Measurements from ENCODE around the gene YARS2.

Gene YARS2
- 25.6 to 29.8 reads per million in 2 donors for total RNA-seq

GRCh38 chr12:32755654-32756475 lies at the start of gene YARS2:
Gene YARS2 (minus strand): TSS chr12:32755897. CDS start chr12:32755874, 23 bp downstream.
- DNase-seq, result peak; percentile 20

GRCh38 chr12:32804301-32804700 lies 48.6 kb upstream of the YARS2 start:
- DNase-seq, result no peak

GRCh38 chr12:32801269-32801980 lies 45.7 kb upstream of the YARS2 start:
- DNase-seq, result no peak

- no peak for DNase-seq
Measured at GRCh38 chr12:32794281-32794680, 38.6 kb upstream of the YARS2 start.

- no peak for DNase-seq
Measured at GRCh38 chr12:32789916-32790315, 34.2 kb upstream of the YARS2 start.

GRCh38 chr12:32789446-32789845 lies 33.7 kb upstream of the YARS2 start:
- no peak for DNase-seq

- DNase-seq, result no peak
Measured at GRCh38 chr12:32788405-32788804, 32.7 kb upstream of the YARS2 start.

GRCh38 chr12:32785557-32785956 lies 29.9 kb upstream of the YARS2 start:
- no peak for DNase-seq

- no peak for DNase-seq
Measured at GRCh38 chr12:32783029-32783428, 27.3 kb upstream of the YARS2 start.

- no peak for DNase-seq
Measured at GRCh38 chr12:32780071-32780470, 24.4 kb upstream of the YARS2 start.

GRCh38 chr12:32777691-32778175 lies 22.0 kb upstream of the YARS2 start:
- DNase-seq, result no peak

GRCh38 chr12:32777159-32777558 lies 21.5 kb upstream of the YARS2 start:
- no peak for DNase-seq

- DNase-seq, result no peak
Measured at GRCh38 chr12:32776258-32776657, 20.6 kb upstream of the YARS2 start.

GRCh38 chr12:32773691-32774090 lies 18.0 kb upstream of the YARS2 start:
- DNase-seq, result no peak

- no peak for DNase-seq
Measured at GRCh38 chr12:32770141-32770540, 14.4 kb upstream of the YARS2 start.

GRCh38 chr12:32768518-32768917 lies 12.8 kb upstream of the YARS2 start:
- DNase-seq, result no peak

- no peak for DNase-seq
Measured at GRCh38 chr12:32765906-32766305, 10.2 kb upstream of the YARS2 start.

- DNase-seq, result no peak
Measured at GRCh38 chr12:32761716-32762115, 6.0 kb upstream of the YARS2 start.

GRCh38 chr12:32757157-32757556 lies 1.5 kb upstream of the YARS2 start:
- DNase-seq, result no peak

- no peak for DNase-seq
Measured at GRCh38 chr12:32756476-32757066, 874 bp upstream of the YARS2 start.

- DNase-seq, result peak; percentile 32
Measured at GRCh38 chr12:32755051-32755653, 545 bp downstream of the YARS2 start.

GRCh38 chr12:32754111-32754510 lies 1.6 kb downstream of the YARS2 start:
- DNase-seq, result no peak

- DNase-seq, result no peak
Measured at GRCh38 chr12:32753605-32754004, 2.1 kb downstream of the YARS2 start.

Measured in activated gamma-delta T cell (primary cell).